Measurements from ENCODE around the gene PIP4K2B. TPM values are rescaled to one million over a fixed set of nuclear protein-coding genes. Genes with fewer than 3 reads are reported as not detected.

The PIP4K2B gene
- total and polyA plus RNA-seq, 2 experiments from 2014 or later, result 17.4 to 116 TPM

- TF ChIP-seq CTCF (IDR thresholded peaks at IDR 0.05; ENCODE audit: low read depth, low read length), result no peak
- Histone ChIP-seq H3K27me3 (no peaks in the 10 kb centered on the region), H3K9me3 (ENCODE audit: low read depth) (no peaks in the 10 kb centered on the region), H3K27ac (no peak overlapping the region), H3K4me3 (no peak overlapping the region), H3K36me3 (peaks cover 11% of the 10 kb centered on the region), H3K4me1 (ENCODE audit: low read depth) (peaks cover 6% of the 10 kb centered on the region)
- DNase-seq (ENCODE audit: low read depth in 1 of 2, low spot score in 1 of 2), result no peak
Observed at GRCh38 chr17:38721802-38722201, 77.6 kb downstream of the PIP4K2B start.

- TF ChIP-seq CTCF (IDR thresholded peaks at IDR 0.05; ENCODE audit: low read depth, low read length), result no peak
- Histone ChIP-seq H3K4me3 (no peak overlapping the region), H3K9me3 (ENCODE audit: low read depth) (no peaks in the 10 kb centered on the region), H3K4me1 (ENCODE audit: low read depth) (peaks cover 6% of the 10 kb centered on the region), H3K27ac (no peak overlapping the region), H3K36me3 (peaks cover 15% of the 10 kb centered on the region), H3K27me3 (no peaks in the 10 kb centered on the region)
- no peak for DNase-seq (ENCODE audit: low read depth in 1 of 2, low spot score in 1 of 2)
Observed at GRCh38 chr17:38720941-38721340, 78.4 kb downstream of the PIP4K2B start.

GRCh38 chr17:38719943-38720641 lies 79.3 kb downstream of the PIP4K2B start:
- Histone ChIP-seq H3K27ac (no peak overlapping the region), H3K36me3 (peaks cover 15% of the 10 kb centered on the region), H3K27me3 (no peaks in the 10 kb centered on the region), H3K4me1 (ENCODE audit: low read depth) (peaks cover 6% of the 10 kb centered on the region), H3K9me3 (ENCODE audit: low read depth) (no peaks in the 10 kb centered on the region), H3K4me3 (no peak overlapping the region)
- no peak for DNase-seq (ENCODE audit: low read depth in 1 of 2, low spot score in 1 of 2)
- TF ChIP-seq CTCF (IDR thresholded peaks at IDR 0.05; ENCODE audit: low read depth, low read length), result no peak

- H3K27me3 ChIP-seq, result no peaks in the 10 kb centered on the region
- no peaks in the 10 kb centered on the region for H3K9me3 ChIP-seq (ENCODE audit: low read depth)
- DNase-seq (ENCODE audit: low read depth in 1 of 2, low spot score in 1 of 2), result no peak
- H3K27ac ChIP-seq, result no peak overlapping the region
- H3K4me3 ChIP-seq, result no peak overlapping the region
- peaks cover 17% of the 10 kb centered on the region for H3K36me3 ChIP-seq
- H3K4me1 ChIP-seq (ENCODE audit: low read depth), result peaks cover 6% of the 10 kb centered on the region
- no peak for TF ChIP-seq CTCF (IDR thresholded peaks at IDR 0.05; ENCODE audit: low read depth, low read length)
Observed at GRCh38 chr17:38719289-38719942, 79.9 kb downstream of the PIP4K2B start.

- DNase-seq (ENCODE audit: low read depth in 1 of 2, low spot score in 1 of 2), result no peak
- Histone ChIP-seq H3K9me3 (ENCODE audit: low read depth) (no peaks in the 10 kb centered on the region), H3K4me3 (no peak overlapping the region), H3K4me1 (ENCODE audit: low read depth) (peaks cover 12% of the 10 kb centered on the region), H3K36me3 (peaks cover 25% of the 10 kb centered on the region), H3K27ac (no peak overlapping the region), H3K27me3 (no peaks in the 10 kb centered on the region)
- no peak for TF ChIP-seq CTCF (IDR thresholded peaks at IDR 0.05; ENCODE audit: low read depth, low read length)
Observed at GRCh38 chr17:38717139-38717745, 82.1 kb downstream of the PIP4K2B start.
